ENCODE measurements around the gene LCOR.

- TF ChIP-seq CTCF (conservative IDR thresholded peaks at IDR 0.05; ENCODE audit: low read depth, low read length), result no peak
- TF ChIP-seq EZH2 (IDR thresholded peaks at IDR 0.05; ENCODE audit: low read length, unreplicated experiment), result no peak
- no peak for TF ChIP-seq EZH2phosphoT487 (IDR thresholded peaks at IDR 0.05; ENCODE audit: borderline replicate concordance, low read length)
Measured at GRCh38 chr10:96873086-96873485, 41.0 kb downstream of the LCOR start.

Measured in PC-3 (cell line).